SK-N-SH (cell line): Measurements from ENCODE around the gene TMEM221. TPM values are rescaled to one million over a fixed set of nuclear protein-coding genes. Genes with fewer than 3 reads are reported as not detected.

Experiments used
- CTCF ChIA-PET: fragments of 300-600, 350-600 bp; formaldehyde crosslinking; extraction: SDS; loops from one replicate; lab custom pipeline; 2021; lab: Yijun Ruan, JAX
- POLR2A ChIA-PET: fragments of 350-600 bp; sonication (Branson Sonifier 250); formaldehyde crosslinking; extraction: SDS; loops from one replicate; lab custom pipeline; 2020; ENCODE audit warnings: antibody characterized with exemption, inconsistent platforms; lab: Yijun Ruan, JAX
- DNase-seq: peaks from one replicate; pipeline ENCODE4 v3.0.0; 2012
- H2AFZ ChIP-seq: fragments of 200-600 bp; sonication (generic); 2 replicates; pipeline ENCODE4 v1.8.1; 2016; ENCODE audit warnings: antibody characterized with exemption, mild to moderate bottlenecking, low read depth
- H3F3A ChIP-seq: fragments of 200-600 bp; sonication (generic); replicated peaks from 2 replicates; pipeline ENCODE3; 2016; ENCODE audit warnings: antibody characterized with exemption, mild to moderate bottlenecking; ENCODE audit not compliant: insufficient read depth
- H3K27ac ChIP-seq, 2 experiments: fragments of 200-500 bp in 1 of 2; fragments of 200-600 bp in 1 of 2; sonication (Bioruptor generic) in 1 of 2; sonication (generic), shearing (Covaris generic) in 1 of 2; 2 replicates each; pipeline versions ENCODE4 v1.5.1 to v1.6.1; 2014 to 2016; ENCODE audit warnings: low read depth in 2 of 2, inconsistent platforms in 1 of 2, low read length in 1 of 2, mild to moderate bottlenecking in 1 of 2, mixed read lengths in 1 of 2
- H3K27me3 ChIP-seq: fragments of 200-600 bp; sonication (generic), shearing (Covaris generic); 2 replicates; pipeline ENCODE4 v1.6.1; 2016; ENCODE audit warnings: mixed run types; ENCODE audit not compliant: insufficient read depth
- H3K36me3 ChIP-seq, 2 experiments: fragments of 200-500 bp in 1 of 2; fragments of 200-600 bp in 1 of 2; sonication (Bioruptor generic) in 1 of 2; sonication (generic) in 1 of 2; replicated peaks in 1 of 2; 2 replicates each; pipeline versions ENCODE3 to v1.5.1; 2014 to 2016; ENCODE audit warnings: low read length in 1 of 2, mild to moderate bottlenecking in 1 of 2; ENCODE audit not compliant: insufficient read depth in 2 of 2, control insufficient read depth in 1 of 2
- H3K4me1 ChIP-seq, 2 experiments: fragments of 200-500 bp in 1 of 2; fragments of 200-600 bp in 1 of 2; sonication (Bioruptor generic) in 1 of 2; sonication (generic), shearing (Covaris generic) in 1 of 2; 2 replicates each; pipeline versions ENCODE4 v1.5.1 to v1.6.1; 2014 to 2016; ENCODE audit warnings: low read depth in 1 of 2, low read length in 1 of 2, mixed run types in 1 of 2; ENCODE audit not compliant: insufficient read depth in 2 of 2, control insufficient read depth in 1 of 2
- H3K4me2 ChIP-seq: fragments of 200-600 bp; sonication (generic), shearing (Covaris generic); 2 replicates; pipeline ENCODE4 v1.6.1; 2017; ENCODE audit warnings: mixed run types
- H3K4me3 ChIP-seq, 2 experiments: fragments of 200-500 bp in 1 of 2; fragments of 200-600 bp in 1 of 2; sonication (Bioruptor generic) in 1 of 2; sonication (generic), shearing (Covaris generic) in 1 of 2; 2 replicates each; pipeline versions ENCODE4 v1.5.1 to v1.8.1; 2014 to 2016; ENCODE audit warnings: low read depth in 2 of 2, inconsistent platforms in 1 of 2, low read length in 1 of 2, mild to moderate bottlenecking in 1 of 2, mixed read lengths in 1 of 2, moderate library complexity in 1 of 2
- H3K79me2 ChIP-seq: fragments of 200-600 bp; sonication (generic); 2 replicates; pipeline ENCODE4 v1.8.1; 2017; ENCODE audit warnings: mild to moderate bottlenecking; ENCODE audit not compliant: insufficient read depth
- H3K9ac ChIP-seq: fragments of 200-600 bp; sonication (generic); 2 replicates; pipeline ENCODE4 v1.6.1; 2017; ENCODE audit warnings: mixed run types
- H3K9me2 ChIP-seq: fragments of 200-600 bp; sonication (generic); 2 replicates; pipeline ENCODE4 v1.6.1; 2017; ENCODE audit warnings: mixed run types
- H3K9me3 ChIP-seq: fragments of 200-600 bp; sonication (generic); 2 replicates; pipeline ENCODE4 v1.6.1; 2017; ENCODE audit warnings: mixed run types, mild to moderate bottlenecking, moderate library complexity
- H4K20me1 ChIP-seq: fragments of 200-600 bp; sonication (generic); 2 replicates; pipeline ENCODE4 v1.6.1; 2017; ENCODE audit warnings: mild to moderate bottlenecking, mixed run types; ENCODE audit not compliant: insufficient read depth
- ELF1 ChIP-seq: IDR thresholded peaks from 2 replicates; pipeline ENCODE4 v1.4.0; 2012
- EP300 ChIP-seq, 2 experiments: IDR thresholded peaks; 2 replicates each; pipeline versions ENCODE4 v1.4.0 to v1.6.1; 2012; ENCODE audit warnings: borderline replicate concordance in 1 of 2, low read depth in 1 of 2, low read length in 1 of 2
- FOXJ3 ChIP-seq: sonication (generic); formaldehyde crosslinking; IDR thresholded peaks from 2 replicates; pipeline ENCODE4 v1.5.1; 2020; ENCODE audit warnings: mild to moderate bottlenecking, missing genetic modification reagents
- FOXM1 ChIP-seq: IDR thresholded peaks from 2 replicates; pipeline ENCODE4 v1.4.0; 2012; ENCODE audit warnings: low read depth, mild to moderate bottlenecking
- GATA2 ChIP-seq: sonication (generic); formaldehyde crosslinking; IDR thresholded peaks from 2 replicates; pipeline ENCODE4 v1.5.0; 2020; ENCODE audit warnings: mild to moderate bottlenecking, missing genetic modification reagents
- JUND ChIP-seq: IDR thresholded peaks from 2 replicates; pipeline ENCODE4 v1.4.0; 2012
- MXI1 ChIP-seq: IDR thresholded peaks from 2 replicates; pipeline ENCODE4 v1.6.1; 2012; ENCODE audit warnings: mild to moderate bottlenecking, low read depth, low read length, improper control_type of control experiment
- NRF1 ChIP-seq: IDR thresholded peaks from 2 replicates; pipeline ENCODE4 v1.6.1; 2012; ENCODE audit warnings: low read depth, mild to moderate bottlenecking, low read length
- PBX3 ChIP-seq: IDR thresholded peaks from 2 replicates; pipeline ENCODE4; 2012
- RCOR1 ChIP-seq: fragments of 150-350 bp; IDR thresholded peaks from 2 replicates; pipeline ENCODE4 v1.6.1; 2017; ENCODE audit warnings: antibody characterized with exemption, low read length
- RFX5 ChIP-seq: IDR thresholded peaks from 2 replicates; pipeline ENCODE4 v1.6.1; 2012; ENCODE audit warnings: mild to moderate bottlenecking, improper control_type of control experiment, low read length
- SIN3A ChIP-seq: IDR thresholded peaks from 2 replicates; pipeline ENCODE4 v1.6.1; 2012; ENCODE audit warnings: low read depth, mild to moderate bottlenecking, low read length, moderate library complexity, borderline replicate concordance
- TCF12 ChIP-seq: IDR thresholded peaks from 2 replicates; pipeline ENCODE4 v1.4.0; 2012
- TEAD4 ChIP-seq: IDR thresholded peaks from 2 replicates; pipeline ENCODE4 v1.4.0; 2012; ENCODE audit warnings: mild to moderate bottlenecking, borderline replicate concordance; ENCODE audit not compliant: insufficient read depth
- USF2 ChIP-seq: fragments of 150-350 bp; IDR thresholded peaks from 2 replicates; pipeline ENCODE4 v1.6.1; 2017; ENCODE audit warnings: antibody characterized with exemption, low read length, low read depth, borderline replicate concordance
- YY1 ChIP-seq: IDR thresholded peaks from 2 replicates; pipeline ENCODE4 v1.4.0; 2012; ENCODE audit warnings: low read depth, mild to moderate bottlenecking
- WGBS: methylation state at CpG from one replicate; pipeline ENCODE4 v1.1.6; 2017; ENCODE audit warnings: low lambda C conversion rate; 5-methylcytosine and 5-hydroxymethylcytosine counted together
- polyA plus RNA-seq, 3 experiments: library from polyadenylated mRNA; depleted of rRNA; stranded (reverse); fragments of >200 nt; gene quantifications; 2 replicates each; pipeline ENCODE4 v1.2.3, GENCODE V29; 2012
- TF ChIP-seq, protein P1 (sequence below): IDR thresholded peaks from 2 replicates; pipeline ENCODE4 v1.4.0; 2012; ENCODE audit warnings: low read depth, borderline replicate concordance

TMEM221 gene
- polyA plus RNA-seq, 1 of the 3 experiments (the other 2 are of a cell fraction) = 0.62 TPM

GRCh38 chr19:17495639-17496296 lies 47.3 kb upstream of the TMEM221 start:
- H3K9me2 ChIP-seq = no peaks in the 10 kb centered on the region
- no peak overlapping the region for H3K9ac ChIP-seq
- no peaks in the 10 kb centered on the region for H3K27me3 ChIP-seq
- H2AFZ ChIP-seq = no peak overlapping the region
- H3K79me2 ChIP-seq = no peaks in the 10 kb centered on the region; the same call in 1 of the 2 replicates
- H3K4me2 ChIP-seq = no peak overlapping the region
- no peak for TF ChIP-seq TEAD4
- TF ChIP-seq, protein P1, sequence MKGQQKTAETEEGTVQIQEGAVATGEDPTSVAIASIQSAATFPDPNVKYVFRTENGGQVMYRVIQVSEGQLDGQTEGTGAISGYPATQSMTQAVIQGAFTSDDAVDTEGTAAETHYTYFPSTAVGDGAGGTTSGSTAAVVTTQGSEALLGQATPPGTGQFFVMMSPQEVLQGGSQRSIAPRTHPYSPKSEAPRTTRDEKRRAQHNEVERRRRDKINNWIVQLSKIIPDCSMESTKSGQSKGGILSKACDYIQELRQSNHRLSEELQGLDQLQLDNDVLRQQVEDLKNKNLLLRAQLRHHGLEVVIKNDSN = no peak
- TF ChIP-seq ELF1 = no peak
- no peak for TF ChIP-seq NRF1
- TF ChIP-seq USF2 = no peak
- no peak for TF ChIP-seq YY1
- TF ChIP-seq GATA2 (CRISPR knock-in tag) = no peak
- TF ChIP-seq MXI1 = no peak
- TF ChIP-seq FOXJ3 (CRISPR knock-in tag) = no peak
- TF ChIP-seq JUND = no peak
- no peak for TF ChIP-seq EP300 (IDR thresholded peaks at IDR 0.05; ENCODE audit: borderline replicate concordance in 1 of 2, low read depth in 1 of 2, low read length in 1 of 2)
- no peak for TF ChIP-seq FOXM1
- no peak for TF ChIP-seq SIN3A
- TF ChIP-seq RFX5 = no peak
- TF ChIP-seq TCF12 = no peak
- no peaks in the 10 kb centered on the region; a peak in 1 of 4 replicates for H3K4me1 ChIP-seq
- H3K9me3 ChIP-seq = no peaks in the 10 kb centered on the region
- 79% methylated on average over 8 of the region's 9 CpGs for whole genome bisulfite sequencing
- no peak overlapping the region for H3K27ac ChIP-seq
- POLR2A ChIA-PET = no interaction called here
- H3K4me3 ChIP-seq = no peak overlapping the region
- H3F3A ChIP-seq = no peaks in the 10 kb centered on the region
- DNase-seq = peak; percentile 7
- CTCF ChIA-PET = interaction anchor here (0.5 to 2.5 kb wide), 20 partner anchors 8 to 111 kb away, joined by 3 to 15 read pairs (median 4); partner anchors contain the start of genes PGLS and SLC27A1
- peaks cover 7% of the 10 kb centered on the region; the same call in 1 of the 2 replicates for H4K20me1 ChIP-seq
- peaks cover 3 to 7% of the 10 kb centered on the region in 2 experiments for H3K36me3 ChIP-seq

GRCh38 chr19:17491287-17491686 lies 42.8 kb upstream of the TMEM221 start:
- H2AFZ ChIP-seq = no peak overlapping the region
- H3F3A ChIP-seq = peaks cover 6% of the 10 kb centered on the region
- TF ChIP-seq TCF12 (peak; percentile 32; the same call in 1 of the 2 replicates), PBX3 (peak; percentile 27), RCOR1 (no peak)
- POLR2A ChIA-PET = no interaction called here
- 69% methylated on average over 5 of the region's 5 CpGs for WGBS
- no peak overlapping the region for H3K9ac ChIP-seq
- H3K4me3 ChIP-seq = no peak overlapping the region
- DNase-seq = peak; percentile 21
- H4K20me1 ChIP-seq = peaks cover 4% of the 10 kb centered on the region; the same call in 1 of the 2 replicates
- H3K79me2 ChIP-seq = no peaks in the 10 kb centered on the region
- H3K27me3 ChIP-seq = no peaks in the 10 kb centered on the region
- peaks cover 0 to 3% of the 10 kb centered on the region in 2 experiments for H3K36me3 ChIP-seq
- no peaks in the 10 kb centered on the region for H3K9me3 ChIP-seq
- no peaks in the 10 kb centered on the region for H3K9me2 ChIP-seq
- peak overlapping the region in 1 of 2 experiments; percentile 31; a peak in 1 of 4 replicates for H3K27ac ChIP-seq
- CTCF ChIA-PET = no interaction called here
- no peaks in the 10 kb centered on the region; a peak in 1 of 4 replicates for H3K4me1 ChIP-seq
- no peak overlapping the region for H3K4me2 ChIP-seq
